ENCODE data around the gene PRSS21.

The PRSS21 gene

DNA sequence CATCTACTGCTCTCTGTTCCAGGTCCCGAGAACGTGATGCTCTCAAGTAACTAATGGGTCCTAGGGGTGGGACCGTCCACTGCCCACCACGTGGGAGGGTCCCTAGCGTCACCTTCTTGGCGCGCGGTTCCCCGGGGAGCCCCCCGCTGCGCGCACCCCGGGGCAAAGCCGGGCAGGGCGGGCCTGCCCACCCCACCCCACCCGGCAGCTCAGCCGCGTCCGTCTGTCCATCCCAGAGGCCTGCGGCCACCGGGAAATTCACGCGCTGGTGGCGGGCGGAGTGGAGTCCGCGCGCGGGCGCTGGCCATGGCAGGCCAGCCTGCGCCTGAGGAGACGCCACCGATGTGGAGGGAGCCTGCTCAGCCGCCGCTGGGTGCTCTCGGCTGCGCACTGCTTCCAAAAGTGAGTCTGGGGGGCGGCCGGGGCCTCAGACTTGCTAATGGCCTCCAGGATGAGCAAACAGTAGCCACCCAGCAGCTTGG lies 18.3 kb upstream of the PRSS21 start:
- H3K27me3 ChIP-seq, result peaks cover 9% of the 10 kb centered on the region

DNA sequence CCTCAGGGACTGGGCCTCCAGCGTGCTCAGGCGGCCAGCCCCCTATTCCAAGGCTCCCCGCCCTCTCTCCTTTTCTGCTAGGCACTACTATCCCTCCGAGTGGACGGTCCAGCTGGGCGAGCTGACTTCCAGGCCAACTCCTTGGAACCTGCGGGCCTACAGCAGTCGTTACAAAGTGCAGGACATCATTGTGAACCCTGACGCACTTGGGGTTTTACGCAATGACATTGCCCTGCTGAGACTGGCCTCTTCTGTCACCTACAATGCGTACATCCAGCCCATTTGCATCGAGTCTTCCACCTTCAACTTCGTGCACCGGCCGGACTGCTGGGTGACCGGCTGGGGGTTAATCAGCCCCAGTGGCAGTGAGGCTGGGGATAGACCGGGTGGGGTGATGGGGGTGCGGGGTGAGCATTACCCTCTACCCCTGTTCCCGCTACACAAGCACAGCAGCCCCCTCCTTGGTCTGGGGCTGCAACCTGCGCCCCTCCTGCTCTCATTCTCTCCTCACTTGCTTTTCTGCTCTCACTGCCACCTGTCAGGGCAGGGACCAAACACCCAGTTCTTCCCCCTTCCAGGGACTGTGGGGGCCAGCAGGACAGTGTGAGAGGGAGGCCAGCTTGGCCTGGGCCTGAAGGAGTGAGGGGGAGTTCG lies 17.7 kb upstream of the PRSS21 start:
- Histone ChIP-seq H3K27me3 (peaks cover 14% of the 10 kb centered on the region), H3K4me3 (ENCODE audit: low read depth in 1 of 2, low read length in 1 of 2) (no peak overlapping the region), H3K9me3 (no peaks in the 10 kb centered on the region), H3K27ac (no peak overlapping the region), H3K4me1 (ENCODE audit: control insufficient read depth in 1 of 2, insufficient read depth in 1 of 2, low read depth in 1 of 2, low read length in 1 of 2) (peaks cover 10 to 13% of the 10 kb centered on the region in 2 experiments), H3K36me3 (no peaks in the 10 kb centered on the region)
- TF ChIP-seq, protein P1, sequence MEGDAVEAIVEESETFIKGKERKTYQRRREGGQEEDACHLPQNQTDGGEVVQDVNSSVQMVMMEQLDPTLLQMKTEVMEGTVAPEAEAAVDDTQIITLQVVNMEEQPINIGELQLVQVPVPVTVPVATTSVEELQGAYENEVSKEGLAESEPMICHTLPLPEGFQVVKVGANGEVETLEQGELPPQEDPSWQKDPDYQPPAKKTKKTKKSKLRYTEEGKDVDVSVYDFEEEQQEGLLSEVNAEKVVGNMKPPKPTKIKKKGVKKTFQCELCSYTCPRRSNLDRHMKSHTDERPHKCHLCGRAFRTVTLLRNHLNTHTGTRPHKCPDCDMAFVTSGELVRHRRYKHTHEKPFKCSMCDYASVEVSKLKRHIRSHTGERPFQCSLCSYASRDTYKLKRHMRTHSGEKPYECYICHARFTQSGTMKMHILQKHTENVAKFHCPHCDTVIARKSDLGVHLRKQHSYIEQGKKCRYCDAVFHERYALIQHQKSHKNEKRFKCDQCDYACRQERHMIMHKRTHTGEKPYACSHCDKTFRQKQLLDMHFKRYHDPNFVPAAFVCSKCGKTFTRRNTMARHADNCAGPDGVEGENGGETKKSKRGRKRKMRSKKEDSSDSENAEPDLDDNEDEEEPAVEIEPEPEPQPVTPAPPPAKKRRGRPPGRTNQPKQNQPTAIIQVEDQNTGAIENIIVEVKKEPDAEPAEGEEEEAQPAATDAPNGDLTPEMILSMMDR (IDR thresholded peaks at IDR 0.05), result no peak

More for the DNA sequence above, 18.3 kb upstream of the PRSS21 start:
- Histone ChIP-seq H3K4me1 (ENCODE audit: control insufficient read depth in 1 of 2, insufficient read depth in 1 of 2, low read depth in 1 of 2, low read length in 1 of 2) (peaks cover 16 to 19% of the 10 kb centered on the region in 2 experiments), H3K4me3 (ENCODE audit: low read depth in 1 of 2, low read length in 1 of 2) (no peak overlapping the region), H3K36me3 (no peaks in the 10 kb centered on the region), H3K27ac (no peak overlapping the region), H3K9me3 (no peaks in the 10 kb centered on the region)
- TF ChIP-seq, protein P1 (IDR thresholded peaks at IDR 0.05), result no peak

DNA sequence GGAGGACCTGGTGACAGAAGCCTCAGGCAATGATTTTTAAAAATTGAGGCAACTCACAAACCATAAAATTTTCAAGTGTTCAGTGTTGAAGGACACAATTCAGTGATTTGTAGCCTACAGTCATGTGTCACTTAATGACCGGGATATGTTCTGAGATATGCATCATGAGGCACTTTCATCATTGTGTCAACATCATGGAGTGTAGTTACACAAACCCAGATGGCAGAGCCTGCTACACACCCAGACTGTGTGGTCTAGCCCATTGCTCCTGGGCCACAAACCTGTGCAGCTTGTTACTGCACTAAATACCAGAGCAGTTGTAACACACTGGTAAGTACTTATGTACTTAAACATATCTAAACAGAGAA lies 17.2 kb upstream of the PRSS21 start:
- Histone ChIP-seq H3K4me1 (ENCODE audit: control insufficient read depth in 1 of 2, insufficient read depth in 1 of 2, low read depth in 1 of 2, low read length in 1 of 2) (peaks cover 5 to 8% of the 10 kb centered on the region in 2 experiments), H3K27ac (no peak overlapping the region), H3K4me3 (ENCODE audit: low read depth in 1 of 2, low read length in 1 of 2) (no peak overlapping the region)

DNA sequence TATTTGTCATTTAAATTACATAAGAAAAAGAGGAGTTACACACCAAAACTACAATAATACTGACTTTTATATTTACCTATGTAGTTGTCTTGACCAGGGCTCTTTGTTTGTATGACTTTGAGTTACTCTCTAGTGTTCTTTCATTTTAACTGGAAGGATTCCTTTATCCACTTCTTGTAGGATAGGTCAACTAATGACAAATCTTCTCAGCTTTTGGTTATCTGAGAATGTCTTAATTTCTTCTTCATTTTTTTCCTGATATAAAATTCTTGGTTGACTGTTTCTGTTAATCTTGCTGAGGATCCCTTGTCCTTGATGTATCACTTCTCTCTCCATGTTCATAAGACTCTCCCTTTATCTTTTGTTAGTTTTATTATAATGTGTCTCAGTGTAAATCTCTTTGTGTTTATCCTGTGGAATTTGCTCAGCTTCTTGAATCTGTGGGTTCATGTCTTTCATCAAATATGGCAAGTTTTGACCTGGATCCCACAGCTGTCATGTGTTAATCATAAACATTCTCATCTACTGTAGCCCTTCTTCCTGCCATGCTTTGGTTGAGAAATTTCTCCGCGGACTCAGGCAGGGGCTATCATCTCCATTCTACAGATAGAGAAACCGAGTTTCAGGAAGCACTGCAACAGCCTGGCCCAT lies 13.4 kb upstream of the PRSS21 start:
- Histone ChIP-seq H3K9me3 (no peaks in the 10 kb centered on the region), H3K4me1 (ENCODE audit: control insufficient read depth in 1 of 2, insufficient read depth in 1 of 2, low read depth in 1 of 2, low read length in 1 of 2) (no peaks in the 10 kb centered on the region), H3K4me3 (ENCODE audit: low read depth in 1 of 2, low read length in 1 of 2) (no peak overlapping the region), H3K27ac (no peak overlapping the region), H3K36me3 (no peaks in the 10 kb centered on the region), H3K27me3 (peaks cover 29% of the 10 kb centered on the region)
- TF ChIP-seq, protein P1 (IDR thresholded peaks at IDR 0.05), result no peak

More for the DNA sequence above, 17.2 kb upstream of the PRSS21 start:
- TF ChIP-seq, protein P1 (IDR thresholded peaks at IDR 0.05), result no peak
- H3K36me3 ChIP-seq, result no peaks in the 10 kb centered on the region
- no peaks in the 10 kb centered on the region for H3K9me3 ChIP-seq
- peaks cover 16% of the 10 kb centered on the region for H3K27me3 ChIP-seq

DNA sequence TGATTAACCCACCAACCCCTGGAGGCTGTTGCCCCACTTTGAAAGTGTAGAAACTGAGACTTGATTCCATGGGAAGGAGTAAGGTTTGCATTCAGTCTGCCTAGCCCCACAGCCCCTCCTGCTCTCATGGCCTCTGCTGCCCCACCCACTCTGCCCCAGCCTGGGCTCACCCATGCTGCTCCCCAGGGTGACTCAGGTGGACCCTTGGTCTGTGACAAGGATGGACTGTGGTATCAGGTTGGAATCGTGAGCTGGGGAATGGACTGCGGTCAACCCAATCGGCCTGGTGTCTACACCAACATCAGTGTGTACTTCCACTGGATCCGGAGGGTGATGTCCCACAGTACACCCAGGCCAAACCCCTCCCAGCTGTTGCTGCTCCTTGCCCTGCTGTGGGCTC lies 12.3 kb upstream of the PRSS21 start:
- H3K4me1 ChIP-seq (ENCODE audit: control insufficient read depth in 1 of 2, insufficient read depth in 1 of 2, low read depth in 1 of 2, low read length in 1 of 2), result no peaks in the 10 kb centered on the region
- no peak overlapping the region for H3K27ac ChIP-seq
- H3K27me3 ChIP-seq, result peaks cover 28% of the 10 kb centered on the region
- no peaks in the 10 kb centered on the region for H3K9me3 ChIP-seq
- H3K4me3 ChIP-seq (ENCODE audit: low read depth in 1 of 2, low read length in 1 of 2), result no peak overlapping the region
- no peaks in the 10 kb centered on the region for H3K36me3 ChIP-seq
- TF ChIP-seq, protein P1 (IDR thresholded peaks at IDR 0.05), result no peak
